HepG2 (cell line): ENCODE results near the gene RAC3. TPM values are rescaled to one million over a fixed set of nuclear protein-coding genes. Genes with fewer than 3 reads are reported as not detected.
A peak's percentile ranks its signal among the peaks of the same experiment; 100 is the strongest.

Experiments used
- CAMTA2 ChIP-seq: sonication (generic); formaldehyde crosslinking; IDR thresholded peaks from 2 replicates; pipeline ENCODE4 v1.4.0; 2020; ENCODE audit warnings: mild to moderate bottlenecking, missing genetic modification reagents, borderline replicate concordance
- FOXP4 ChIP-seq: sonication (generic); formaldehyde crosslinking; IDR thresholded peaks from 2 replicates; pipeline ENCODE4 v1.4.0; 2020; ENCODE audit warnings: missing genetic modification reagents
- ZNF18 ChIP-seq: sonication (generic); formaldehyde crosslinking; IDR thresholded peaks from 2 replicates; pipeline ENCODE4 v1.8.0; 2022; ENCODE audit warnings: mild to moderate bottlenecking, missing genetic modification reagents; ENCODE audit not compliant: insufficient replicate concordance
- ZNF276 ChIP-seq: sonication (generic); formaldehyde crosslinking; IDR thresholded peaks from 2 replicates; pipeline ENCODE4 v1.4.0; 2020; ENCODE audit warnings: mild to moderate bottlenecking, low read depth, missing genetic modification reagents
- polyA plus RNA-seq, 8 experiments: library from polyadenylated mRNA; depleted of rRNA in 3 of 8; stranded (reverse) in 7 of 8; unstranded in 1 of 8; fragments of >200 nt; fragmentation: Illumina TruSeq in 4 of 8; extraction: Trizol in 4 of 8; gene quantifications; 2 replicates each; pipeline versions ENCODE4 v1.2.1 to v1.2.3, GENCODE V29; 2011 to 2016; ENCODE audit warnings: low read depth in 4 of 8, missing spikeins in 1 of 8, mixed read lengths in 1 of 8; ENCODE audit not compliant: insufficient read depth in 1 of 8
- total RNA-seq, 5 experiments: library from RNA; depleted of rRNA; stranded (reverse); fragments of >200 nt; fragmentation: Illumina TruSeq; extraction: Trizol; gene quantifications; 2 replicates each; pipeline ENCODE4 v1.2.3, GENCODE V29; 2016; ENCODE audit warnings: low read depth in 1 of 5

The RAC3 gene
- total and polyA plus RNA-seq, 2 of the 13 experiments (the other 11 are each of a cell fraction or from before 2014, with no cell fraction given) = 10.5 to 21.3 TPM

GRCh38 chr17:82003411-82004381 is 27.8 kb upstream of the RAC3 start (continued):
- peak; percentile 94 for TF ChIP-seq ZNF18
- TF ChIP-seq CAMTA2 = no peak
- peak; percentile 56 for TF ChIP-seq FOXP4
- TF ChIP-seq ZNF276 (CRISPR knock-in tag) = 0 out of 2 replicates have a peak, but pooled peaks have one; percentile 26
